GM12878 (cell line): ENCODE measurements around the gene ZNF444. TPM values are rescaled to one million over a fixed set of nuclear protein-coding genes. Genes with fewer than 3 reads are reported as not detected.

Experiments
- ATAC-seq: fragments of 200-7000 bp; cut with Tn5 transposase; 3 replicates; pipeline ENCODE4 v1.9.1; 2020; ENCODE audit warnings: mild to moderate bottlenecking, moderate library complexity
- BruUV-seq: library from RNA; stranded (reverse); fragments of 400-500 nt; replicated peaks from 2 replicates; lab custom pipeline; 2021; lab: Mats Ljungman, UMichigan
- CTCF ChIA-PET: fragments of 300-600 bp; sonication (Branson Sonifier 250); formaldehyde crosslinking; extraction: SDS; loops from one replicate; lab custom pipeline; 2021; ENCODE audit warnings: inconsistent platforms; lab: Yijun Ruan, JAX
- POLR2A ChIA-PET: fragments of 350-600 bp; formaldehyde crosslinking; extraction: SDS; loops from one replicate; lab custom pipeline; 2021; ENCODE audit warnings: inconsistent platforms; lab: Charles Lee
- RAD21 ChIA-PET: fragments of 300-600 bp; sonication (Branson Sonifier 250); formaldehyde crosslinking; loops from one replicate; lab custom pipeline; 2023; ENCODE audit warnings: antibody characterized with exemption; ENCODE audit not compliant: unreplicated experiment; lab: Charles Lee
- SMC1A ChIA-PET: fragments of 300-600 bp; sonication (Branson Sonifier 250); formaldehyde crosslinking; loops from one replicate; lab custom pipeline; 2023; ENCODE audit not compliant: unreplicated experiment, uncharacterized antibody; lab: Charles Lee
- DNase-seq: peaks from one replicate; pipeline ENCODE4 v3.0.0-alpha.2; 2011; ENCODE audit warnings: low read depth, low spot score
- FAIRE-seq: peaks from 3 replicates; lab custom pipeline; 2011; peaks lifted over from hg19 to GRCh38; lab: Jason Lieb, UNC
- H2AFZ ChIP-seq: 2 replicates; pipeline ENCODE4 v1.6.0; 2011; ENCODE audit warnings: low read depth, low read length, control low read depth; ENCODE audit not compliant: control insufficient read depth
- H3K27ac ChIP-seq: 2 replicates; pipeline ENCODE4 v1.5.1; 2011; ENCODE audit warnings: control low read depth; ENCODE audit not compliant: control insufficient read depth, insufficient read depth
- H3K27me3 ChIP-seq, 2 experiments: replicated peaks in 1 of 2; 2 replicates each; pipeline versions ENCODE4 v1.6.0 to v1.6.1; 2011; ENCODE audit warnings: low read length in 1 of 2; ENCODE audit not compliant: control insufficient read depth in 2 of 2, insufficient read depth in 2 of 2
- H3K36me3 ChIP-seq, 2 experiments: 2 replicates each; pipeline ENCODE4 v1.5.1; 2011; ENCODE audit warnings: low read length in 1 of 2; ENCODE audit not compliant: control insufficient read depth in 2 of 2, insufficient read depth in 2 of 2
- H3K4me1 ChIP-seq: 2 replicates; pipeline ENCODE4 v1.6.1; 2011; ENCODE audit warnings: mild to moderate bottlenecking, low read length, moderate library complexity, mixed read lengths; ENCODE audit not compliant: control insufficient read depth, insufficient read depth
- H3K4me2 ChIP-seq: 2 replicates; pipeline ENCODE4 v1.6.0; 2011; ENCODE audit warnings: control low read depth; ENCODE audit not compliant: control insufficient read depth, insufficient read depth
- H3K4me3 ChIP-seq: fragments of 200-600 bp; sonication (generic); 2 replicates; pipeline ENCODE4 v1.5.1; 2016
- H3K79me2 ChIP-seq: 2 replicates; pipeline ENCODE4 v1.6.0; 2011; ENCODE audit warnings: low read length; ENCODE audit not compliant: control insufficient read depth, insufficient read depth
- H3K9ac ChIP-seq: 2 replicates; pipeline ENCODE4 v1.8.0; 2011; ENCODE audit warnings: low read length, control low read depth, mixed read lengths; ENCODE audit not compliant: control insufficient read depth, insufficient read depth
- H3K9me3 ChIP-seq: replicated peaks from 3 replicates; pipeline ENCODE4 v1.5.1; 2011; ENCODE audit warnings: mild to moderate bottlenecking, low read length; ENCODE audit not compliant: control insufficient read depth, insufficient read depth
- H4K20me1 ChIP-seq: 2 replicates; pipeline ENCODE4 v1.6.0; 2011; ENCODE audit not compliant: control insufficient read depth, insufficient read depth
- CBFB ChIP-seq: IDR thresholded peaks from 2 replicates; pipeline ENCODE4 v1.6.1; 2016; ENCODE audit warnings: antibody characterized with exemption, low read depth
- EED ChIP-seq: sonication (generic); IDR thresholded peaks from 2 replicates; pipeline ENCODE4 v1.6.1; 2016; ENCODE audit warnings: antibody characterized with exemption, low read depth
- IKZF2 ChIP-seq, 2 experiments: fragments of 450-650 bp; IDR thresholded peaks; 2 replicates each; pipeline ENCODE4 v1.6.1; 2017; ENCODE audit warnings: mild to moderate bottlenecking in 2 of 2, moderate library complexity in 2 of 2
- PAX8 ChIP-seq: fragments of 450-650 bp; IDR thresholded peaks from 2 replicates; pipeline ENCODE4 v1.6.1; 2017; ENCODE audit warnings: mild to moderate bottlenecking, moderate library complexity
- POLR2AphosphoS5 ChIP-seq: IDR thresholded peaks from 2 replicates; pipeline ENCODE4 v1.6.1; 2011; ENCODE audit warnings: mild to moderate bottlenecking, low read length, inconsistent platforms
- SIX5 ChIP-seq: IDR thresholded peaks from 2 replicates; pipeline ENCODE4 v1.6.1; 2011; ENCODE audit warnings: mild to moderate bottlenecking, low read depth, low read length, moderate library complexity; ENCODE audit not compliant: severe bottlenecking
- TBL1XR1 ChIP-seq: IDR thresholded peaks from 2 replicates; pipeline ENCODE4 v1.6.1; 2012; ENCODE audit warnings: low read depth, low read length, improper control_type of control experiment
- TCF12 ChIP-seq: IDR thresholded peaks from 2 replicates; pipeline ENCODE4 v1.6.1; 2011; ENCODE audit warnings: low read depth, mild to moderate bottlenecking, low read length
- WRNIP1 ChIP-seq: IDR thresholded peaks from 2 replicates; pipeline ENCODE4 v1.6.1; 2011; ENCODE audit warnings: low read depth, low read length, improper control_type of control experiment, borderline replicate concordance
- WGBS: methylation state at CpG from one replicate; pipeline ENCODE4 v1.1.6; 2016; ENCODE audit warnings: low lambda C conversion rate; ENCODE audit not compliant: insufficient replicate concordance, insufficient coverage; ENCODE audit errors: missing lambda C conversion rate; 5-methylcytosine and 5-hydroxymethylcytosine counted together
- in situ Hi-C: fragments of 300-500 bp; cut with MboI; formaldehyde crosslinking; loops from 9 replicates; pipeline ENCODE4 v1.14.3; 2018; ENCODE audit warnings: mixed read lengths
- intact Hi-C: fragments of 100-400 bp; cut with micrococcal nuclease; formaldehyde crosslinking; loops from one replicate; pipeline ENCODE4 v1.14.2; 2022; ENCODE audit not compliant: unreplicated experiment
- polyA plus RNA-seq, 11 experiments: library from polyadenylated mRNA; depleted of rRNA in 4 of 11; unstranded in 6 of 11; stranded (reverse) in 5 of 11; fragments of >200 nt; fragmentation: Nextera tagmentation in 4 of 11; fragmentation: Illumina TruSeq in 1 of 11; extraction: Ambion mirVana in 4 of 11; extraction: Trizol in 1 of 11; gene quantifications; 1 replicate in 1 of 11; 2 replicates in 10 of 11; pipeline versions ENCODE4 v1.2.1 to v1.2.3, GENCODE V29; 2011 to 2016; ENCODE audit warnings: inconsistent platforms in 2 of 11, missing spikeins in 2 of 11, low read depth in 1 of 11
- total RNA-seq, 4 experiments: library from RNA; depleted of rRNA in 3 of 4; stranded (reverse); fragments of >200 nt in 3 of 4; fragmentation: Illumina TruSeq in 1 of 4; extraction: Trizol in 1 of 4; gene quantifications; 2 replicates each; pipeline versions ENCODE4 v1.2.1 to v1.2.3, GENCODE V29; 2013 to 2021

The ZNF444 gene
- total and polyA plus RNA-seq, 10 of the 15 experiments (the other 5 are each of a cell fraction or from before 2014, with no cell fraction given), result 0.45 to 28.2 (median 11.6) TPM

DNA sequence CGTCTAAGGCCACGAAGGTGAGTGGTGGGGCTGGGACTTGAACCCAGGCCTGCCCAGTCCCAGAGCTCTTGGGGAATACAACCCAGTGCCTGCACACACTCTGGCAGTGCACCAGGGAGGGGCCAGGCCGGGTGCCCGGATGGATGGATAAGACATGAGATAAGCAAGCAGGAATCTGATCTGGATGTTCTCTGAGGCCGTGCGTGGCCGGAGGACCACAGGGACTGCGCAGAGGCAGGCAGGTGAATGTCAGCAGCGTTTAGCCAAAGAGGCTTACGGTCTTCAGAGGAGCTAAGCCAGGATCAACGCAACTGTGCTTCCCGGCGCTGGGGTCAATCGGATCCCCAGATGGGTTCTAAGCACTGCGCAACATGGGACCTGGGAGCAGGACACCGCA is 21.5 kb upstream of the ZNF444 start:
- Histone ChIP-seq H3K9me3 (no peaks in the 10 kb centered on the region), H3K36me3 (peaks cover 1 to 3% of the 10 kb centered on the region in 2 experiments; a peak in 2 of 4 replicates), H4K20me1 (no peaks in the 10 kb centered on the region), H3K4me1 (peaks cover 14% of the 10 kb centered on the region; the same call in 1 of the 2 replicates), H3K4me2 (peak overlapping the region; percentile 90), H2AFZ (no peak overlapping the region), H3K27ac (peak overlapping the region; percentile 92), H3K9ac (peak overlapping the region; percentile 95), H3K79me2 (peaks cover 55% of the 10 kb centered on the region), H3K27me3 (no peaks in the 10 kb centered on the region), H3K4me3 (peak overlapping the region; percentile 90)
- in situ Hi-C loops (no loop called here), intact Hi-C loops (no loop called here)
- 36% methylated on average over 15 of the region's 16 CpGs for WGBS
- no peak for TF ChIP-seq CBFB
- no peak for TF ChIP-seq PAX8
- TF ChIP-seq IKZF2 (IDR thresholded peaks at IDR 0.05), result no peak
- TF ChIP-seq TCF12, result no peak
- no peak for TF ChIP-seq WRNIP1
- TF ChIP-seq SIX5, result no peak
- ChIA-PET RAD21 (no interaction called here), CTCF (interaction anchor here (0.6 kb wide), 1 partner anchor 53 kb away, joined by 3 read pairs; no protein-coding TSS in a partner anchor), POLR2A (no interaction called here), SMC1A (no interaction called here)
- DNase-seq, result no peak
- ATAC-seq, result no peak
- BruUV-seq, result no TSS peak
- no peak for FAIRE-seq

DNA sequence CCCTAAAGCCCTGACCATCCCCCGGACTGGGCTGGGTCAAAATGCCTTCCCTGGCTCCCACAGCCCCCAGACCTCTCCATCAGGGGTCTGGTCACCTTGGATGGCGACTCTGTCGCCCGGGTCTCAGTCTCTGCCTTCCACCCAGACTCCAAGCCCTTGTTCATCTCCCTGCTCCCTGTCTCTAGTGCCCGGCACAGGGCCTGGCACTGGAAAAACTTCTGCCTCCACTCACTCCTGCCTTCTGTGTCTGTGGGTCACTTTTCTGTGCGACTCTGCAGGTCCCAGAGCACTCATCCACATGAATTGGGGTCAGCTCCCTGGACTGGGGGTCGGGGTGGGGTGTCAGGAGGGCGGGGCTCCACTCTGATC is 21.1 kb upstream of the ZNF444 start:
- POLR2A ChIA-PET, result no interaction called here
- no peaks in the 10 kb centered on the region for H4K20me1 ChIP-seq
- peak overlapping the region; percentile 90 for H3K4me2 ChIP-seq
- peaks cover 51% of the 10 kb centered on the region for H3K79me2 ChIP-seq
- H3K9me3 ChIP-seq, result no peaks in the 10 kb centered on the region
- peaks cover 14% of the 10 kb centered on the region; the same call in 1 of the 2 replicates for H3K4me1 ChIP-seq
- ATAC-seq (no peak), FAIRE-seq (no peak), DNase-seq (no peak)
- in situ Hi-C loops, result no loop called here
- RAD21 ChIA-PET, result no interaction called here
- CTCF ChIA-PET, result interaction anchor here (0.6 kb wide), 1 partner anchor 53 kb away, joined by 3 read pairs; no protein-coding TSS in a partner anchor
- WGBS, result 0% methylated on average over 6 of the region's 8 CpGs
- no peak overlapping the region for H2AFZ ChIP-seq
- SMC1A ChIA-PET, result no interaction called here
- H3K36me3 ChIP-seq, result peaks cover 0 to 3% of the 10 kb centered on the region in 2 experiments; a peak in 2 of 4 replicates
- intact Hi-C loops, result no loop called here
- peak overlapping the region; percentile 92 for H3K27ac ChIP-seq
- H3K27me3 ChIP-seq, result no peaks in the 10 kb centered on the region
- TF ChIP-seq TBL1XR1 (no peak), POLR2AphosphoS5 (0 out of 2 replicates have a peak, but pooled peaks have one; percentile 16), EED (no peak)
- peak overlapping the region; percentile 95 for H3K9ac ChIP-seq
- peak overlapping the region; percentile 90 for H3K4me3 ChIP-seq
- BruUV-seq, result no TSS peak
